Mesenteric fat pad (tissue), 1 donor: ENCODE data around the gene LRP5. TPM values are rescaled to one million over a fixed set of nuclear protein-coding genes. Genes with fewer than 3 reads are reported as not detected.
"Not testable (repeated sequence)": the region's sequence is repeated elsewhere in the genome, so short reads cannot be mapped to it uniquely, and the experiment has no call there.

Experiments used
- DNase-seq: peaks from one replicate; pipeline ENCODE4 v3.0.0-alpha.2; 2020; ENCODE audit warnings: low spot score
- total RNA-seq: library from RNA; stranded (reverse); fragmentation: NEBNext Ultra II Directional; extraction: Animal tissue kit (Norgen Biotek cat#: 25700); gene quantifications from one replicate; pipeline ENCODE4 v1.2.1, GENCODE V29; 2021
- donor health status: DM: yes; HTN: yes; CAD: no.

LRP5 gene
- total RNA-seq, 1 donor from 2014 or later, result 59.9 TPM

- DNase-seq, result peak; percentile 28
Measured at GRCh38 chr11:68282141-68282860, 30.1 kb upstream of the LRP5 start.

- no peak for DNase-seq
Measured at GRCh38 chr11:68282861-68283230, 29.5 kb upstream of the LRP5 start.

GRCh38 chr11:68284588-68284987, 27.8 kb upstream of the LRP5 start:
- DNase-seq, result not testable (repeated sequence)

GRCh38 chr11:68287419-68287818, 25.0 kb upstream of the LRP5 start:
- no peak for DNase-seq

GRCh38 chr11:68289456-68289855, 22.9 kb upstream of the LRP5 start:
- DNase-seq, result no peak

- DNase-seq, result no peak
Measured at GRCh38 chr11:68293708-68294107, 18.7 kb upstream of the LRP5 start.

GRCh38 chr11:68295271-68295670, 17.1 kb upstream of the LRP5 start:
- DNase-seq, result no peak

- no peak for DNase-seq
Measured at GRCh38 chr11:68295940-68296339, 16.5 kb upstream of the LRP5 start.

GRCh38 chr11:68296344-68297051, 15.9 kb upstream of the LRP5 start:
- no peak for DNase-seq

GRCh38 chr11:68297052-68297378, 15.4 kb upstream of the LRP5 start:
- no peak for DNase-seq

GRCh38 chr11:68297494-68297811, 14.9 kb upstream of the LRP5 start:
- no peak for DNase-seq

- DNase-seq, result peak; percentile 96
Measured at GRCh38 chr11:68297812-68298658, 14.4 kb upstream of the LRP5 start.

GRCh38 chr11:68298659-68299516, 13.5 kb upstream of the LRP5 start:
- DNase-seq, result no peak

GRCh38 chr11:68299517-68299879, 12.9 kb upstream of the LRP5 start:
- not testable (repeated sequence) for DNase-seq

GRCh38 chr11:68300076-68300830, 12.1 kb upstream of the LRP5 start:
- no peak for DNase-seq

GRCh38 chr11:68302256-68302655, 10.1 kb upstream of the LRP5 start:
- no peak for DNase-seq

GRCh38 chr11:68302670-68303069, 9.7 kb upstream of the LRP5 start:
- no peak for DNase-seq

GRCh38 chr11:68303083-68303482, 9.3 kb upstream of the LRP5 start:
- no peak for DNase-seq

GRCh38 chr11:68303982-68304780, 8.2 kb upstream of the LRP5 start:
- no peak for DNase-seq

- DNase-seq, result no peak
Measured at GRCh38 chr11:68306636-68307035, 5.8 kb upstream of the LRP5 start.
